MM.1S (cell line): Measurements from ENCODE around the gene RNF214.
A peak's percentile ranks its signal among the peaks of the same experiment; 100 is the strongest.

Experiments used
- DNase-seq: peaks from one replicate; pipeline ENCODE4 v3.0.0-alpha.2; 2015
- H2AFZ ChIP-seq: fragments of 300-600 bp; sonication (generic); 2 replicates; pipeline ENCODE4 v1.6.0; 2016; ENCODE audit warnings: antibody characterized with exemption, low read length
- H3F3A ChIP-seq: fragments of 300-600 bp; sonication (generic); 2 replicates; pipeline ENCODE4 v1.6.1; 2016; ENCODE audit warnings: mild to moderate bottlenecking, antibody characterized with exemption, low read length, moderate library complexity, mixed read lengths; ENCODE audit not compliant: insufficient read depth
- H3K27ac ChIP-seq: fragments of 300-600 bp; sonication (generic); 2 replicates; pipeline ENCODE4 v1.5.1; 2016; ENCODE audit warnings: mild to moderate bottlenecking, low read length
- H3K27me3 ChIP-seq: fragments of 300-600 bp; sonication (generic); replicated peaks from 2 replicates; pipeline ENCODE4 v1.6.0; 2016; ENCODE audit warnings: low read length; ENCODE audit not compliant: insufficient read depth
- H3K36me3 ChIP-seq: fragments of 300-600 bp; sonication (generic); replicated peaks from 2 replicates; pipeline ENCODE4 v1.6.1; 2016; ENCODE audit warnings: mild to moderate bottlenecking, low read length, mixed read lengths; ENCODE audit not compliant: insufficient read depth
- H3K4me1 ChIP-seq: fragments of 300-600 bp; sonication (generic); 2 replicates; pipeline ENCODE4 v1.6.1; 2016; ENCODE audit warnings: low read length, mixed read lengths
- H3K4me2 ChIP-seq: fragments of 300-600 bp; sonication (generic); 2 replicates; pipeline ENCODE4 v1.6.0; 2016; ENCODE audit warnings: low read depth, low read length
- H3K4me3 ChIP-seq: fragments of 300-600 bp; sonication (generic); 2 replicates; pipeline ENCODE4 v1.5.1; 2016; ENCODE audit warnings: low read length, mixed read lengths
- H3K79me2 ChIP-seq: fragments of 300-600 bp; sonication (generic); 2 replicates; pipeline ENCODE4 v1.6.1; 2016; ENCODE audit warnings: mixed run types, low read length, mixed read lengths
- H3K9ac ChIP-seq: fragments of 300-600 bp; sonication (generic); 2 replicates; pipeline ENCODE4 v1.6.1; 2016; ENCODE audit warnings: low read length, mixed read lengths
- H3K9me2 ChIP-seq: fragments of 300-600 bp; sonication (generic); replicated peaks from 2 replicates; pipeline ENCODE4 v1.6.1; 2016; ENCODE audit warnings: mild to moderate bottlenecking, low read length, mixed read lengths; ENCODE audit not compliant: insufficient read depth
- H3K9me3 ChIP-seq: fragments of 300-600 bp; sonication (generic); replicated peaks from 2 replicates; pipeline ENCODE4 v1.6.1; 2016; ENCODE audit warnings: mild to moderate bottlenecking, low read length, mixed read lengths; ENCODE audit not compliant: insufficient read depth
- H4K20me1 ChIP-seq: fragments of 300-600 bp; sonication (generic); 2 replicates; pipeline ENCODE4 v1.6.1; 2016; ENCODE audit warnings: mild to moderate bottlenecking, low read length, moderate library complexity, mixed read lengths; ENCODE audit not compliant: insufficient read depth
- EZH2 ChIP-seq: fragments of 300-600 bp; sonication (generic); optimal IDR thresholded peaks from 2 replicates; pipeline ENCODE3; 2017; ENCODE audit warnings: low read depth, mild to moderate bottlenecking, antibody characterized with exemption, low read length, mixed read lengths
- EZH2phosphoT487 ChIP-seq: fragments of 300-600 bp; sonication (generic); IDR thresholded peaks from 2 replicates; pipeline ENCODE4 v1.6.1; 2018; ENCODE audit warnings: antibody characterized with exemption, low read length
- TF ChIP-seq, protein P1 (sequence below): fragments of 300-600 bp; sonication (generic); IDR thresholded peaks from 2 replicates; pipeline ENCODE4 v1.5.1; 2016; ENCODE audit warnings: antibody characterized with exemption, low read length, mixed read lengths

The RNF214 gene

GRCh38 chr11:117328375-117329010, 96.0 kb downstream of the RNF214 start:
- Histone ChIP-seq H3K79me2 (no peaks in the 10 kb centered on the region), H3K9me3 (no peaks in the 10 kb centered on the region), H3K9ac (peak overlapping the region; percentile 70), H3K27me3 (no peaks in the 10 kb centered on the region), H3K4me3 (peak overlapping the region; percentile 76), H3K4me2 (peak overlapping the region; percentile 84), H3K9me2 (no peaks in the 10 kb centered on the region), H3K27ac (peak overlapping the region; percentile 70; the same call in 1 of the 2 replicates), H3K4me1 (peaks cover 8% of the 10 kb centered on the region; the same call in 1 of the 2 replicates), H2AFZ (peak overlapping the region; percentile 72), H3F3A (0 out of 2 replicates have a peak, but pooled peaks cover 9% of the 10 kb centered on the region), H3K36me3 (no peaks in the 10 kb centered on the region), H4K20me1 (no peaks in the 10 kb centered on the region)
- TF ChIP-seq, protein P1, sequence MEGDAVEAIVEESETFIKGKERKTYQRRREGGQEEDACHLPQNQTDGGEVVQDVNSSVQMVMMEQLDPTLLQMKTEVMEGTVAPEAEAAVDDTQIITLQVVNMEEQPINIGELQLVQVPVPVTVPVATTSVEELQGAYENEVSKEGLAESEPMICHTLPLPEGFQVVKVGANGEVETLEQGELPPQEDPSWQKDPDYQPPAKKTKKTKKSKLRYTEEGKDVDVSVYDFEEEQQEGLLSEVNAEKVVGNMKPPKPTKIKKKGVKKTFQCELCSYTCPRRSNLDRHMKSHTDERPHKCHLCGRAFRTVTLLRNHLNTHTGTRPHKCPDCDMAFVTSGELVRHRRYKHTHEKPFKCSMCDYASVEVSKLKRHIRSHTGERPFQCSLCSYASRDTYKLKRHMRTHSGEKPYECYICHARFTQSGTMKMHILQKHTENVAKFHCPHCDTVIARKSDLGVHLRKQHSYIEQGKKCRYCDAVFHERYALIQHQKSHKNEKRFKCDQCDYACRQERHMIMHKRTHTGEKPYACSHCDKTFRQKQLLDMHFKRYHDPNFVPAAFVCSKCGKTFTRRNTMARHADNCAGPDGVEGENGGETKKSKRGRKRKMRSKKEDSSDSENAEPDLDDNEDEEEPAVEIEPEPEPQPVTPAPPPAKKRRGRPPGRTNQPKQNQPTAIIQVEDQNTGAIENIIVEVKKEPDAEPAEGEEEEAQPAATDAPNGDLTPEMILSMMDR: no peak
- TF ChIP-seq EZH2phosphoT487 (no peak), EZH2 (no peak)
- DNase-seq: no peak

DNA sequence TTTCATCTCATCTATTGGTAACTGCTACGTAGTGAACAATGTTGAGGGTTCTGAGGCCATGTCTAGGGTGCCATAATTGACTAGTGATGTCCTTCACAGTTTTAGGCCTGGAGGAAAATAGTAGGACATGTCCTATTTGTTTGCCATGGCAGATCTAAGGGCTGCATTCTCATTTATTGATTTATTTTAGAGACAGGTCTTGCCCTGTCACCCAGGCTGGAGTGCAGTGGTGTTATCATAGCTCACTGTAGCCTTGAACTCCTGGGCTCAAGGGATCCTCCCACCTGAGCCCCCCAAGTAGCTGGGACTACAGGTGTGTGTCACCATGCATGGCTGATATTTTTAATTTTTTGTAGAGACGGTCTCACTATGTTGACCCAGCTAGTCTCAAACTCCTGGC, 100.4 kb downstream of the RNF214 start:
- H3K9ac ChIP-seq: no peak overlapping the region
- H2AFZ ChIP-seq: no peak overlapping the region
- H3K79me2 ChIP-seq: no peaks in the 10 kb centered on the region
- no peaks in the 10 kb centered on the region for H3K9me2 ChIP-seq
- peaks cover 8% of the 10 kb centered on the region; the same call in 1 of the 2 replicates for H3K4me1 ChIP-seq
- no peaks in the 10 kb centered on the region for H3K9me3 ChIP-seq
- no peaks in the 10 kb centered on the region for H4K20me1 ChIP-seq
- H3K27ac ChIP-seq: no peak overlapping the region
- TF ChIP-seq, protein P1: no peak
- TF ChIP-seq EZH2phosphoT487 (no peak), EZH2 (no peak)
- H3K4me2 ChIP-seq: no peak overlapping the region
- H3K27me3 ChIP-seq: no peaks in the 10 kb centered on the region
- no peaks in the 10 kb centered on the region for H3K36me3 ChIP-seq
- H3F3A ChIP-seq: 0 out of 2 replicates have a peak, but pooled peaks cover 5% of the 10 kb centered on the region
- no peak overlapping the region for H3K4me3 ChIP-seq
- DNase-seq: no peak

DNA sequence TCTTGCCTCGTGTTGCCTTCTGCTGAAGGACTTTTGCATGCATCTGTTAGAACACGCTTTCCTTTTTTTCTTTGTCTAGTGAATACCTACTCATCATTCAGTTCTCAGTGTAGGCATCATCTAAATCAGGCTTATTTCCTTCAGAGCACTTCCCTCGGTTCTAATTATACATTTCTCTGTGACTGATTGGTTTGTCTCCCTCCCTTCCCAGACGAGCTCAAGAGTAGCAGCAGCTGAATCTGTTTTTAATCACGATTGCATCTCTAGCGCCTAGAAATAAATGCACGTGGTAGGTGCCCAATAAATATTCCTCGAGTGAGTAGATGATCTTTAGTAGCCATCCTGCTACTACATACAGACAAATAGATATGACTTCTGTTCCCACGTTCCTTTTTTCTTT, 101.4 kb downstream of the RNF214 start:
- no peak for DNase-seq
- Histone ChIP-seq H3F3A (no peaks in the 10 kb centered on the region), H3K4me1 (0 out of 2 replicates have a peak, but pooled peaks cover 4% of the 10 kb centered on the region), H3K27me3 (no peaks in the 10 kb centered on the region), H3K9me2 (no peaks in the 10 kb centered on the region), H3K4me2 (no peak overlapping the region), H4K20me1 (no peaks in the 10 kb centered on the region), H3K9ac (no peak overlapping the region), H3K4me3 (no peak overlapping the region), H2AFZ (no peak overlapping the region), H3K36me3 (no peaks in the 10 kb centered on the region), H3K27ac (no peak overlapping the region), H3K9me3 (no peaks in the 10 kb centered on the region), H3K79me2 (no peaks in the 10 kb centered on the region)
- TF ChIP-seq EZH2phosphoT487: no peak
- TF ChIP-seq, protein P1: no peak
- TF ChIP-seq EZH2: no peak
